HG02885 (cell line): ENCODE measurements around the gene AGAP1.

ENCODE experiments used
- ATAC-seq: cut with Tn5 transposase; IDR thresholded peaks from one replicate; pipeline ENCODE4 v1.9.1; 2021; ENCODE audit warnings: mild to moderate bottlenecking; ENCODE audit not compliant: unreplicated experiment, poor library complexity

AGAP1 gene

DNA sequence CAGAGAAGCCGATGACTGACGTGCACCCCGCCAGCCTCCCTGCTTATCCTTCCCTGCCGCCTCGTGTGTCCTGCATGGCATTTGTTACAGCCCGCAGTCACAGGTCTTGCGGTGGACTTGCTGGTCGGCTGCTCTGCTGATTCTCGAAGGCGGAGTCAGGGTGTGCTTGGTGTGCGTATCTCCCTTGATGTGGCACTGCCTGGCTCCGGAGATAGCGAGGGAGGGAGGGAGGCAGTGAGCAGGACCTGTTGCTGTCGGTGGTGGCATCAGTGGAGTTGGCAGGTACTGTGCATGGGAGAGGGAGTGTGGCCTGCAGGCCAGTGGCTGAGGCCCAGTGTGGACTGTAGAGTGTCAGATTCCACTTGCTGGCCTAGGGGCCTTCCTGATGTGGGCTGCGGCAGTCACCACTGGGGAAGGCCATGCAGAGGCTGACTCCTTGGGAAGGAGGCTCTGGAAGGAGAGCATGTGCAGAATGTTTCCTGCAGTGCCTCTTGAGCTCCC is 198.9 kb downstream of the AGAP1 start:
- no peak for ATAC-seq

DNA sequence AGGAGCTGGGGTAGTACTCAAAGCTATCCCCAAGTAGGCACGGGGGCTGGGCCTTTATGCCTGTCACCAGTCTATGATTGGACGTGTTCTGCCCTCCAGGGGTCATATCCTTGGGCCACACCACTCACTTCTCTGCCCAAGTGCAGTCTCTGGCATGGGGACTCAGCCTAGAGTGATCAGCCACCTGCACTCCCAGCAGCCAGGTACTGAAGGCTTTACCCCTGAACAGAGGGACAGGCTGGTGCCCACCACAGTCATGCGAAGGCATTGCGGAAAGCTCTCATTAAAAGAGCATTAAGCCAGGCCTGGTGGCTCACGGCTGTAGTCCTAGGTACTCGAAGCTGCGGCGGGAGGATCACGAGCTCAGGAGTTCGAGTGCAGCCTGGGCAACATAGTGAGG is 199.4 kb downstream of the AGAP1 start:
- no peak for ATAC-seq

DNA sequence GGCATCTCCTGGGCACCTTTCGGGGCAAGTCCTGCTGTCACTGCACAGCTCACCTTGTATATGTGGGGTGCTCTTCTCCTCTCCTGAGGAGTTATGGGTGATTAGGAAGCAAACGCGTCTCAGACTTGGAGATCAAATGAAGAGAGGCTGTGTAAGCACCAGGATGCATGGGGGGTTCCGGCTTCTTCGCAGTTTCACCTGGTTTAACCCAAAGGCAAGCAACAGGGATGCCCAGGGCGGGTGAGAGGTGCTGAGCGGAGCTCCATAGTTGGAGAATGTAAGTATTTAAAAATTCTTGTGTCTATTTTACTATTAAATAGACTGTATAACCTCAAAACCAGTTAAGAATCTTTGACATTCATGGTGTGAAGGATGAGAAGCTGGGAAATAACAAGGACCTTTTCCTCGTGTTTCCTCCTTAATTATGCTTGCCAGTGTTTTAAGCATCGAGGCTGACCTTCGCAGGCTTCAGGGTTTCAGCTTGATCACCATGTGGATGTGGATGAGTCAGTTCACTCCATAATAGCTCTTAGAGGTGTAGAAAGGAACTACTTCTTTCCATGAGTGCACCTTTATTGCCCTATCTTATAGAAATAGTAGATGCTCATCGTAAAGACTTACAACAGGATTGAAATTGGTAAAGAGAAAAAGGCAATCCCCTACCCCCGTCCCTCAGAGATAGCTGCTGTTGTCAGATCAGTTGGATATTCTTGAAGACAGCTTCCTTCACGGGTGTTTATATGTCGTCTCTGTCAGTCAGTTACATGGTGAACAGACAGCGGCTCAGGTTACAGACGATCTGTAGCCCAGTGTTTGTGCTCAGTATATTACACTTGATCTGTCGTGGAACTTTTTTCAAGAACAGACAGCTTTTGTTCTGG is 201.1 kb downstream of the AGAP1 start:
- ATAC-seq: no peak

DNA sequence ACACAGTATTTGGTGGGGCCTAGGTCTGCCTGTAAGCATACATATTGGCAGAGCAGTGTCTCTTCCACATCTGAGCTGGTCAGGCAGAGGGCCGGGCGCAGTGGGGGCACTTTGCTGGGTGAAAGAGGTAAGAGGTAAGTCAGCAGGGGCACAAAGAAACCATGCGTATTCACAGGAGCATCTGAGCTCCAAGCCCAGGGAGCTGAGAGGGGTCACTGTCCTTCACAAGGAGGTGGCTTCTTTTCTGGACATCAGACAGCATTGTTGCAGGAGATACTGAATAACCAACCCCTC is 201.7 kb downstream of the AGAP1 start:
- no peak for ATAC-seq

DNA sequence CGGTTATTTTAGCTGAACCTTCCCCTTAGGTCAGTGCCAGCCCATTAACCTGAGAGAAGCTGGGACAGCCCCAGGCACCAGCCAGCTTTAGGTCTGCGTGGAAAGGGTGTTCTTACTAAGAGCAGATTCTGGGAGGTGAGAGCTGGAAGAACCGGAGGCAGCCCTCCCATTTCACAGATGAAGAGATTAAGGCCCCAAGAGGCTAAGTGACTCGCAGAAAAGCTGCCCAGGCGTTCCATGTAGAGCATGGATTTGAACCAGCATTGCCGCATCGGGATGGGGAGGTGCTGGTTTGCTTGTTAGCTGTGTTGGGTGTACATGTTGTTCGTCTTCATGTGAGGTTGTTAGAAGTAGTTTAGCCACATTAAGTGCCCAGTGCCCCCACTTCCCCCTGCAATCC is 203.2 kb downstream of the AGAP1 start:
- no peak for ATAC-seq

DNA sequence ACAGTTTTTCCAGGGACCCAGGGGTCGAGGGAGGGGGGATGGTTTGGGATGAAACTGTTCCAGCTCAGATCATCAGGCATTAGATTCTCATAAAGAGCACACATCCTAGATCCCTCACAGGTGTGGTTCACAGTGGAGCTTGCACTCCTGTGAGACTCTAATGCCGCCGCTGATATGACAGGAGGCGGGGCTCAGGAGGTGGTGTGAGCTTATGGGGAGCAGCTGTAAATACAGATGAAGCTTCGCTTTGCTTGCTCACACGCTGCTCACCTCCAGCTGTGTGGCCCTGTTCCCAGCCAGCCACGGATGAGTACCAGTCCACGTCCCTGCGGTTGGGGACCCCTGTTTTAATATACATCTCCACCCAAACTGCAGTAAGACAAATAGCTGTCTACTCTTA is 204.2 kb downstream of the AGAP1 start:
- ATAC-seq: no peak

DNA sequence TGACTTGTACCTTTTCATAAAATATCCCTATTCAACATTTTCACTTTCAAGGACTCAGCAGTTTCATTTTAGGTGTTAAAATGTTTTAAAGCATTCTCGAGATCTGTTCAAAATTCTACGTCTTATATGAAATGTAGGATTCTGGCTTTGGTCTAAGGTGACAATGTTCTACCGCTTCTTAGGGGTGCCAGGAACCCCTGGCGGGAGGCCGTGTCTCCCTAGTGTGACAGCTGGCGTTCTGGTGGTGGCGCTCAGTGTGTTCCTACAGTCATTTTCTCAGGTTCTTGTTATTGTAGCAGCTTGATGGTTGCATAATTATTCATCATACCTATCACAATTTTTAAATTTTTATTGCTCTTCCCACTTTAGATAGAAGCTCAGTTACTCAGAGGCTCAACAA is 204.6 kb downstream of the AGAP1 start:
- no peak for ATAC-seq

DNA sequence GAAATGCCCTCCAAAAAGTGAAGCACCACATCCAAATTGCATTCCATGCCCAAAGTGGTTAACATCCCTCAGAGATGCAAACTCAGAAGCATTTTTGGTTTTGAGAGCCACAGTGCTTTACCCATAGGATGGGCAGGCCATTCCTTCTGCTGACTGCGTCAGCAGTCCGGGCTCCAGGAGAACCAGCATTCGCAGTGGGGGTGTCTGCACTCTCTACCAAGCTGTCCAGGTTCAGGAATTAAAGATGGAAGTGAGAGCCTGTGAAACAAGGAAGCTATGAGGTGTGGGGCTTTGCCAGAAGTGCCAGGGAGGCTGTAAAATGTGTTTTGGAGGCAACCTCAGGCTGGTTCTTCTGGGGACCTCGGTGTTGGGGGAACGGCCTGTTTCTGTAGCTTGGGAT is 205.7 kb downstream of the AGAP1 start:
- ATAC-seq: no peak

DNA sequence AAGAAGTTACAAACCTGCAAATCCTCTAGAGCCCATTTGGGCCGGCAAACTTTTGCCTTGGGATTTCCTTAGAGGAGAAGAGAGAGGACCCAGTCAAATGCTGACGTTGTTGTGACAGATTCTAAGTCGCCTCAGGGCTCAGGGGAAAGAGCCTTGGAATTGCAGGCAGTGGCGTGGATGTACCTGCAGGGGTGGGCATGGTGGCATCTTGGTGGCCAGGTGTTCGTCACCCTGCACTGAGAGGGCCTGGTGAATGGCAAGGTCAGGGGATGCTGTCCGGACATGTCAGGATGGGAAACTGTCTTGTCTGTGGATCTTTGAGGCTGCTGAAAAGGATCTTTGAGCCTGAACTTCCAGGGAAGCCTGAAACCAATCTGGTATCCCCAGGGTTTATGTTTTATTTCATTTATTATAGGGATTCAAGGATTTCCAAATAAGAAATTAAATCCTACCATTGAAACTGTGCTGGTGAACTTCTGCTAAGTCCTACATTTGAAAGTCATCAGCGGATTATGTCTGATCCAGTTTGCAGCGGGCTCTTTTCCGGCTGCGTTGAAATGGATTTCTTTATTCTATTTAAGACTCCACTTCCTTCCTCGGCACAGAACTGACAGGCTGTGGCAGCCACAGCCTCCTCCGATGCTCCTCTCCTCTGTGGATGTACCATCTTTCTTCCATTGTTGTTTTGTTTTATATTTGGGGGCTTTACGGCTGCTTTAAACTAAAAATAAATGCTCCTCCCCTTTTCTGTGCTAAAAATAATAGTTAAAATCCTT is 207.6 kb downstream of the AGAP1 start:
- no peak for ATAC-seq

DNA sequence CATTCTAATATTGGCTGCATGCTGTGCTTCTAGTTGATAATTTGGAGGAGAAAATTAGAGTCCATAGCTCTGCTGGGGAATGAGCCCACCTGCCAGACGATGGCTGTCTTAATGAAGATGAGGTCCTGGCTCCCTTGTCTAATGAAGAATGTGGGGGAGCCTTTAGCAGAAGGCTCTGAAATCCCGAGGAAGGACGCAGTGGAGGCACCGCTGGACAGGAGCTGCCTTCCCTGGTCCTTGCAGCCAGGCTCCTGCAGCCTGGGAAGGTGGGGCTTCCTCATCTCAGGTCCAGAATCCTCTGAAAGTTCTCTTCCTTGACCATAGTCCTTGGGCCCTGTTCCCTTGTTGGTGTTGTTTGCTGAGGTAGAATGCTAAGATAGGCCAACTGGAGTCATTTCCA is 208.3 kb downstream of the AGAP1 start:
- no peak for ATAC-seq

DNA sequence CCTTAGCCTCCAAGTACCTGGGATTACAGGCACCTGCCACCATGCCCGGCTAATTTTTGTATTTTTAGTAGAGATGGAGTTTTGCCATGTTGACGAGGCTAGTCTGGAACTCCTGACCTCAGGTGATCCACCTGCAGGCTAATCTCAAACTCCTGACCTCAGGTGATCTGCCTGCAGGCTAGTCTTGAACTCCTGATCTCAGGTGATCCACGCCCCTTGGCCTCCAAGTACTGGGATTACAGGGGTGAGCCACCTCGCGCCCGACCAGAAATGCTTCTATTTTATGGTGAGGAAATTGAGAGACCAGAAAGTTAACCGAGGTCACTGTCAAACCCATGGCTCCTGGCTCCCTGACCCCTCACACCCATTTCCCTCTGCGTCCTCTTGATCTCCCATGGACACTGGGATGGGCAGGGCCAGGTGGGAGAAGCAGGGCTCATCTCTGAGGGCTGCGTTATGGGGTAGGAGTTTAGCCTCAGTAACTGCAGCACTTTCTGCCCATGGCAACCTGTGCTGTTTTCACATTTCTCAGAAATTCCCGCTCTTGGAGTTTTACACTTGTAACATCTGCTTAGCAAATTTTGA is 210.0 kb downstream of the AGAP1 start:
- no peak for ATAC-seq

DNA sequence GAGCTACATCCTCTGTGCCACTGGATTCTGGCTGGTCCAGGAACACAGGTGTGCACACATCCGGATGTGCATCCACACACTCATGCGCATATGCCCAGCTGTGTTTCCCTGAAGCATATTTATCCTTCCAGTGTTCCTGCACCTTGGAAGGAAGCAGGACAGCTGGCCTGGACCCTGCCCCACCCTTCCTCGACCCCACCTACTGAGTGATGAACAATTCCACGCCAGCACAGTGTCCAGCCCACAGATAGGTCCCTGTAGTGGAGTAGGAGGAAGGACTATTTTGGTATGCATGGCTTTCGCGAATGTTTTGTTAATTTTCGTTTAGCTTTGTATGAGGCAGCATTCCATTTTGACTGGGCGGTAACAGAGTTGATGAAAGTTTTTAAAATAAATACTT is 211.5 kb downstream of the AGAP1 start:
- ATAC-seq: no peak

DNA sequence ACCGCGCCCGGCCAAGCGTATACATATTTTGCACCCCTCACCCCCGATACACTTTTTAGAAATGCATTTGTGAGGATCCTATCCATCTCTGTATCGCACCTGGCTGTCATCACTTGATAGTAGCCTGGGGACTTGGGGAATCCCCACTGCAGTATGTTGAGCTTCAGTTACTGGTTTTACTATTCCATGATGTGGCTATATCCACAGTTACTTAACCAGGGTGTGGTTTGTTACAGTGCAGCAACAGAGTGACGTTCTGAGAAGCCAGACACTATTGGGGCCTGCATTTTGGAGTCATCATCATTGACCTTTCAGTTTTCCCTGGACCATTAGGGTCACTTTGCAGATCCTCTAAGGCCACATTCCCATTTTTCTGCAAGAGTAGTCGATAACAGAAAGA is 212.7 kb downstream of the AGAP1 start:
- ATAC-seq: no peak

DNA sequence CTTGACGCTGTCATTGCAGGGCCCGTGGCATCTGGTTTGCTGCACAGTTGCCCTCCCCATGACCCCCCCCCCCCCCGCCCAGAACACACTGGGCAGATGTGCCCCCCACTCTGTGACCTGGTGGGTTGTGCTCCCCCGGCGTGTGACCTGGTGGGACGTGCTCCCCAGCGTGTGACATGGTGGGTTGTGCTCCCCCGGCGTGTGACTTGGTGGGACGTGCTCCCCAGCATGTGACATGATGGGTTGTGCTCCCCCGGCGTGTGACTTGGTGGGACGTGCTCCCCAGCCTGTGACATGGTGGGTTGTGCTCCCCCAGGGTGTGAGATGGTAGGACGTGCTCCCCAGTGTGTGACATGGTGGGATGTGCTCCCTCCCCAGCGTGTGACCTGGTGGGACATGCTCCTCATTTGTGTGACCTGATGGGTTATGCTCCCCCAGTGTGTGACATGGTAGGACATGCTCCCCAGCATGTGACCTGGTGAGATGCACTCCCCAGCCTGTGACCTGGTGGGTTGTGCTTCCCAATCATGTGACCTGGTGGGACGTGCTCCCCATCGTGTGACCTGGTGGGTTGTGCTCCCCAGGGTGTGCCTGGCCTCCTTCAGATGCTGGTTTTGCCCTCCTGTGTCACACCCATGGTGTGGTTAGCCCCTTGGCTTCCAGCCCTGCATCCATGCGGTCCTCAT is 213.7 kb downstream of the AGAP1 start:
- ATAC-seq: no peak

DNA sequence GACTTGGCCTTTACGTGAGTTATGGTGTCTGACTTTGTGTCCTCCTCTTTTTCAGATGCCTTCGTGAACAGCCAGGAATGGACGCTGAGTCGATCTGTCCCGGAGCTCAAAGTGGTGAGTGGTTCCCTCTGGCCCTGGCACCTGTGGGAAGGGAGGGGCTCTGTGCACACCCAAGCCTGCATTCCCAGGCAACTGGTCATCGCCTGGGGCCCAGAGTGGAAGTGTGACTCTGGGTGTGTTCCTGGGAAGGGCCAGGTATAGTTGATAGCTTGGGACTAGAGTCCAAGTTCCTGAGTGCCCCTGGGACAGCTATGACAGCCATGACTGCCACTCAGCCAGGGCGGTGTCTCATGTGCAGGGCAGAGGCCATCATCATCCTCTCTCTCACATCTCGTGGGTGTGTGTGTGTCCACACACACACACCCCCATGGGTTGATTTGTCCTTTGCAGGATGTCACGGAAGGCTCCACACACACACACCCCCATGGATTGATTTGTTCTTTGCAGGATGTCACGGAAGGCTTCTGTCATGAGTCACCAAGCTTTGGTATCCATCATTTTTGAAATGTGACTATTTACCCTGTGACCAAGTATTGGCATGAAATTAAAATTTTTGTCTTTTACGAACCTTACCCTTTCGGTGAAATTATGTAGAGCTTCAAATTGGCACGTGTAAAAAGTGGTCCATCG is 215.4 kb downstream of the AGAP1 start:
- no peak for ATAC-seq

DNA sequence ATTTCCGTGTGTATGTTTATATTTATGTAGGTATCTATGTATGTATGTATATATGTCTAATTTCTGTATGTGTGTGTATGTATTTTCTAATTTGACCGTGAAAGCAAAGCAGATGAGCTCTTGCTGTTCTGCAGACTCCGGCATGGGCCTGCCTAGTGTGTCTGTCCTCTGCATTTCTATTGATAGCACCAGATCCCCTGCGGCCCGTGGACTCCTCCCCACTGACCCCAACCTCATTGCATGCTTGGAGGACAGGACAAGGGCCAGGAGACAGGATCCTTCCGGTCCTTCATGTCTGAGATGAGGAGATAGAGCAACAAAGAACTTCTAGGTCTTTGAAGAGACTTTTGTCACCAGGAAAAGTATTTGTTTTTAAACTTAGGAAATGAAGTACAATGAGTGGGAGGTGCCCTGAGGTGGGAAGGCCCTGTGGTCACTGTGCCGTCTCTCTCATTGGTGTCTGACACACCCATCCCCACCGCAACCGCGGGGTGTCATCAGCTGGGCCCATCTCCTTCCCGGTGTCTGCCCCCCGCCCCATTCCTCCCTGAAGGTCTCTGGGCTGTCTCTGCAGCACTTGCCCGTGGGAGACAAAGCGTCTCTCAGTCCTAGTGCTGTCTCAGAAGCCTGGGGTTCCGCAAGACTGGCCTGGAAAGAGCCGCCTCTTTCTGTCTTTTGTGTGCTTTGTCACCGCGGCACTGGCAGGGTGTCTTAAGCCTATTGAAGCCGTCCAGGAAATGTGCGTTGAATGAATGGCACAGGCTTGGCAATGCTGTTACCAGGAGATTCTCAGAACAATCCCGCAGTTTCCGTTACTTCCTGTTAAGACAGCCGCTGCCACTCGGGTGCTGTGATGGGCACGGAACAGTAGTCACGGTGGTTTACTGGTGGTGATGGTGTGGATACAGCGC is 216.4 kb downstream of the AGAP1 start:
- ATAC-seq: no peak

DNA sequence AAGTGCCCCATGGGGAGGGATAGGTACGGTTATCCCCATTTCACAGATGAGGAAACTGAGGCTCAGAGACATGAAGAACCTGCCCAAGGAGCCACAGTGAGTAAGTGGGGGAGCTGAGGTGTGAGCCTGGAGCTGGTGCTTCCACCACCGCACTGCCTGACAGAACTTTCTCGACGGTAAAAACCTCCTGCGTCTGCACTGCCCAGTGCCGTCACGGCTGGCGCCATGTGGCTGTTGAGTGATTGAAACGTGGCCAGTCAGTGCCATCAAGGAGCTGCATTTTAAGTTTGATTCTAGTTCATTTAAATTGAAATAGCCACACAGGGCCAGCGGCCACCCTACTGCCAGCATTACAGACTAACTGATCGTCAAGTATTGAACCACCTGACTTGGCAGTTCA is 217.1 kb downstream of the AGAP1 start:
- ATAC-seq: no peak

DNA sequence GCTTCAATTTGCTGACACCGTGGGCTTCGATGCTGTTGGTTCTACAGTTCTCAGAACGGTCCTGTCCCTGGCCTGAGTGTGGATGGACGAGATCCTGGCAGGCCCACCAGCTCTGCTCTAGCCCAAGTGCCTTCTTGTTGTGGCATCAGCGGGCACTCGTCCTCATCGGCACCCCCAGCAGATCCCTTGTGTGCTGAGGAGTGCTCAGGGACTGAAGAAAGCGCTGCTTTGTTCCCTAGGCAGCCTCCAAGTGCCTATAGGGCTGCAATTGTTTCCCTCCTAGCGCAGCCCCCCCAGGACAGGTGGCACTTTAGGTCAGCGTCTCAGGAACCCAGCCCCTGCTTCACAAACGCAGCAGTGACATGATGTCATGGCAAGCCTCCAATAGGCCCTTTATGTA is 217.7 kb downstream of the AGAP1 start:
- no peak for ATAC-seq

DNA sequence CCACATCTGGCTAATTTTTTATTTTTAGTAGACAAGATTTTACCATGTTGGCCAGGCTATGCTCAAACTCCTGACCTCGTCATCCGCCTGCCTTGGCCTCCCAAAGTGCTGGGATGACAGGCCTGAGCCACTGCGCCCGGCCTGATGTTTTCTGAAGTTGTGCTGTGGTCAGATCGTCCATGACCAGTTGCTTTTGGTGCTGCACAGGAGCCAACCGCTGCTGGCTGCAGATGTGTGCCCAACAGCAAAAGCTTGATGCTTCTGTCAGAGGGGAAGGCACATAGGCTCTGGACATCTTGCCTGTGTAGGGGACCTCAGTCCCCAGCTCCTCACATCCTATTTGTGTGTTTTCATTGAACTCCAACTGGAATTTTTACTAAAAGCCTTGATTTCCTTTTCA is 218.3 kb downstream of the AGAP1 start:
- no peak for ATAC-seq
